C4-2B (cell line): Measurements from ENCODE around the gene AMFR.

Experiments
- H3K27ac ChIP-seq: fragments of 450-650 bp; 2 replicates; pipeline ENCODE4 v1.5.1; 2017
- CTCF ChIP-seq: fragments of 450-650 bp; conservative IDR thresholded peaks from 2 replicates; pipeline ENCODE4 v1.5.1; 2017; ENCODE audit warnings: mild to moderate bottlenecking
- ZFX ChIP-seq: fragments of 450-650 bp; IDR thresholded peaks from 2 replicates; pipeline ENCODE4 v1.6.1; 2017

AMFR gene

DNA sequence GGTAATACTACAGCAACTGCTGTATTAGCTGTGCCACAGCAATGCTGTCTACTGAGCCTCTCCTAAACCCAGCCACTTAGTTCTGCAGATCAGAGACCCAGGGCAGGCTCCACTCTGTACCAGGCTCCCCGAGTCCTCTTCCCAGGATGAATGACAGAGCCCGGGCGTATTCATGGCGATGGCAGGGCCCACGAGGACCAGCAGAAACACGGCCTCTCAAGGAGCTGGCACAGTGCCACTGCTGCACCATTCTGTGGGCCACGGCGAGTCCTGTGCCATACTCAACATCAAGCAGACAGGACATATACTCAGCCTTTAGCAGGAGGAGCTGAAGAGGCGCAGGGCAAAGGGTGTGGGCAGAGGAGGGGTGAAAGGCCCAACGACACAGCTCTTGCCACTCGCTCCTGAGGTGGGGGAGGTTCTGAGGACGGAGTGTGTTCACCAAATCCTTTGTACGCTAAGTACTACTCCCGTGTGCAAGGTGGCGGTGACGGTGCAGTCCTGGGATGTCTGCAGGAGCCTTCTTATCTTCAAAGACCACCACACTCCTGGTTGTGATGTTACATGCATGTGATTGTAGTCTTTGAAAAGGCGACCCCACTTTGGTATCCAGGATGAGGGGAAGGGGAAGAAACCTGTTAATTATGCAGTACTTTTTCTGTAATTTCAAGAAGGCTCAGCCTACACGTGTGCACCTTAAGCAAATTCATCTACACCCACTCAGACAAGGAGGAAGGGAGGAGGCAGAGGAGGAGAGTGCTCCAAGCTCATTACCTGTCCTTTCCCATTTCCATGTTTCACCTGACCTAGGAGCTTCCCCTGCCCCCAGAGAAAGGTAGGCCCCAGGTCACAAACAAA lies 98.0 kb downstream of the AMFR start:
- no peak overlapping the region for H3K27ac ChIP-seq
- TF ChIP-seq CTCF = no peak
- no peak for TF ChIP-seq ZFX

DNA sequence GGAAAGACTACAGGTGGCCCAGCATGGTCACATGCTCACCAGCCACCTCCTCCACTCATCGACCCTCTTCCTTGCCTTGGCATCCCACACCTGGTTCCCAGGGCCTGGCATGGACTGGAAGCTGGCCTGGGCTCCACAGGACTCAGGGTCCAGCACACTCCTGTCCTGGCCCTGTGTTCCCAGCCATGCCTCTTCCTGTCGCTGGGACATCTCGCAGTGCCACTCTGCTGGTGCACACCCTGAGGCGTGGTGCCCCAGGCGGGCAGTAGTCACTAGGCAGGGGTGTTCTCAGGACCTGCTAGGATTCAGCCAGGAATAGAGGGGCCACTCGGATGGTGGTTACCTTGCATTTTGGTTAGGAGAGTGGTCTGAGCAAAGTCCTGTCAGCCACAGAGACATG lies 99.4 kb downstream of the AMFR start:
- no peak overlapping the region for H3K27ac ChIP-seq
- TF ChIP-seq ZFX (no peak), CTCF (no peak)

DNA sequence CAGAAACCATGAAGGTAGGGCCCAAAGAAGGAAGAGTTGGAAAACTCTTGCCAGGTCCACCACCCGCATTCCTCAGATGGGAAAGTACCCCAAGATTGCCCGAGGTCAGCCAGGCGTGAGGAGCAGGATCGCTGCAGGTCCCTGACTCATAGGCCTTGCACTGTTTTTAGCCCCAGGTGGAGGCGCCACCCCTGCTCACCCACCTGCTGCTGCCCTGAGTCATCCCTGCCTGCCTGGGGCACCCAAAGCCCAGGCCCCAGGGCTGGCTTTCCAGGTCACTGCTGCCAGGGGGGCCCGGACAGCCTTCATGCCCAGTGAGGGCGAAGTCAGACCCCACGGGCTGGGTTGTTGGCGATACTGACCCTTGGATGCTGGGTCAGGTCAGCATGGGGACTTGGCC lies 100.9 kb downstream of the AMFR start:
- TF ChIP-seq ZFX = no peak
- TF ChIP-seq CTCF = no peak
- no peak overlapping the region for H3K27ac ChIP-seq

DNA sequence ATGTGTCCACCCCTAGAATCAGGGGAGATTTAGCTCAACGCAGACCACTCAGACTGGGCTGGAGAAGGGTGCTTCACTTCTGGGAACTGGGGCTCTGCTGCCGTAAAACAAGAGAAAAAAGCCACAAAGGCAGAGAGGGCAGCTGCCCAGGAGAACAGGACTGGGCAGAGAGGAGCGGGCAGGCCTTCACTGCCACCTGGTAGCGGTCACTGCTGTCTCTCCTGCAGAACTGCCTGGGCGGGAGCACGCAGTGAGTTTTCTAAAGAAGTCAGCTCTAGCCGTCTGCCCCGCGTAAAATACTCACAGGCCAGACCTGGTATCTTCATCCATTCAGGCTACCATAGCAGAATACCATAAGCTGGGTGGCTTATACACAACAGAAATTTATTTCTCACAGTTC lies 103.8 kb downstream of the AMFR start:
- no peak for TF ChIP-seq ZFX
- TF ChIP-seq CTCF = no peak
- no peak overlapping the region for H3K27ac ChIP-seq

DNA sequence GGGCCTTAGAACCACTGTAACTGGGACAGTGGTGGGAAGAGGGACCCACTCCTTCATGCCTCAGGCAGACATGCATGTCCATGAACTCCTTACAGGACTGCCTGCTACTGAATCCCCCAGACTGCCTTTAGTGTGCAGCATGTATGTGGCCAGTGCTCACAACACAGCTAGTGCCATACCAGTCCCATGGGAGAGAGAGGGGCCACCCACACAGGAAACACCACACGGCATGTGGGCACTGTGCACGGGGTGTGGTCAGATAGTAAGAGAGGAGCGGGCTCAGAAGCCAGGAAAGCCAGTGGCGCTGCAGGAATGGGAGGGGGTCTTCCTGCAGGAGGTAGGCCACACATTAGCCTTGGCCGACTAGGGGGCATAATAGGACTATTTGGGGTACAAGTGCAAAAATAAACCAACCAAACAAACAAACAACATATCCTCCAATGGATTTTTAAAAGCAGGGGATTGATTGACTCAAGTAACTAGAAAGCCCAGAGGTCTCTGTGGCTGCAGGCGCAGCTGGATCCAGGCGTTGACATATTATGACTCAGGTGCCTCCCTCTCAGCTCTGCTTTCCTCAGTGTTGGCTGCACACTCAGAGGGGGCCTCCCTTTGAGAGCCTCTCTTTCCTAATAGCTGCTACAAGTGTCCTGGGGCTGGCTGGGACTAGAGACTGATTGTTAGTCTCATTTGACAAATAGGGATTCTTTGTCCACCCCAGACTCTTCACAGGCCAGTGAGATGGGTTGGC lies 104.4 kb downstream of the AMFR start:
- TF ChIP-seq ZFX = no peak
- no peak for TF ChIP-seq CTCF
- no peak overlapping the region for H3K27ac ChIP-seq

DNA sequence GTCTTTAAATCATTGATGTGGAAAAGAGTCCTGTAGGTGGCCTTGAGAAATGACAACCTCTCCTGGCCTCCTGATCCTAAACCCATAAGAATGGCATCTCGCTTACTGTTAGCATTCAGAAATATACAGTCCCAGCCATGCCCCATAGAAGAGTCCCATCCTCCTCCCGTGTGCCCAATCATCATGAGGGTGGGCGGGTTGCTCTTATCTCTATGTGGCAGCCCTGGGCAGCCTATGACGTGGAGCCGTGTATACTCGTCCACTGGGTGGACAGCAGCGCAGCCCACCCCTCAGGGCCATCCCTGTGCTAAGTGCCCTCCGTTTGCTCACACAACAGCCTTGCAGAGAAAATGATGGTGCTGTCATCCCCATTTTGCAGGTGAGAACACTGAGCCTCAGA lies 105.3 kb downstream of the AMFR start:
- H3K27ac ChIP-seq = no peak overlapping the region
- TF ChIP-seq CTCF = no peak
- TF ChIP-seq ZFX = no peak

- H3K27ac ChIP-seq = no peak overlapping the region
- TF ChIP-seq CTCF (no peak), ZFX (no peak)
Measured at GRCh38 chr16:56319376-56319775, 106.0 kb downstream of the AMFR start.
